Activated T-cell treated with anti-CD3 and anti-CD28 coated beads, Interleukin-2, amount 50 U/mL, for 48 hours (primary cell): ENCODE data around the gene PLEKHH1.
A peak's percentile ranks its signal among the peaks of the same experiment; 100 is the strongest.

Source experiments
- DNase-seq, 2 experiments: peaks; one replicate each; pipeline ENCODE4 v3.0.0-alpha.2; 2020

PLEKHH1 gene

DNA sequence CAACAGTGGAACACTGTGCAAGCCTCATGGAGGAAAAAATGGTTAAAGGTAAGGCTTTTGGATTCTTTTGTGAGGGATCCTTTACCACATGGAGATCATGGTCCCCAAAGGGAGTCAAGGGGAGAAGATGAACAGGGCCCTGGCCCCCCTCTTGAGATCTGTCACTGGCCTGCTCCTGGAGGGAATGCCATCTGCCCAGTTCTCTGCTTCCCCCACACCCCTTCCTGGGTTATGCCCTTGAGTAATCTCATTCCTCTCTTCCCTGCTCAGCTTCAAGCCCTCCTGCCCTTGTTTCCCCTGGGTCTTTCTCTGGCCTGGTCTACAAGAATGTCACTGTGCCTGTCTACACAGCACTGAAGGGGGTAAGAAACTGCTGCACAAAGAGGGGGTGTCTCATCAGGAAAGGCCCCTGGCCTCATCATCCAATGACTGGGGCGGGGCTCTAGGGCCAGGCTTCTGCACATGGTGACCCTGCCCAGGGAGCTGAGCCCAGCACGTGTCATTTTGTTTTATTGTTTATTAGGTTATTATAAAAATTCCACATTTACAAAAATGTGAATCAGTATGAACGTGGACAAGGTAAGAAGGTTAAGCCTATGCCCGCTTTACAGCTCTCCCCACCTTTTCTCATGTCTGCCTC lies 36.7 kb downstream of the PLEKHH1 start:
- no peak for DNase-seq

DNA sequence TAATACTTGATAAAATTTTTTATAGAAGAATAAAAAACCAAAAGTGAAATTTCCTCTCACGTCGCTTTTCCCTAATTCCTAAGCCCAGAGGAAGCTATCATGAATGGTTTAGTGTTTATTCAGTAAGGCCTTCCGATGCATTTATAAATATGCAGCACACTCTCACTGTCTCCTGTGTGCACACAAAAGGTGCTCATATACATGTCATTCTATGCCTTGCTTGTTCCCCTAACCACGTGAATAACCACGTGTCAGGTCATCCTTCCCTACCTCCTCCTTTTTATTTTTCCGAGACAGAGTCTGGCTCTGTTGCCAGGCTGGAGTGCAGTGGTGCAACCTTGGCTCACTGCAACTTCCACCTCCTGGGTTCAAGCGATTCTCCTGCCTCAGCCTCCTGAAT lies 37.4 kb downstream of the PLEKHH1 start:
- DNase-seq = no peak

DNA sequence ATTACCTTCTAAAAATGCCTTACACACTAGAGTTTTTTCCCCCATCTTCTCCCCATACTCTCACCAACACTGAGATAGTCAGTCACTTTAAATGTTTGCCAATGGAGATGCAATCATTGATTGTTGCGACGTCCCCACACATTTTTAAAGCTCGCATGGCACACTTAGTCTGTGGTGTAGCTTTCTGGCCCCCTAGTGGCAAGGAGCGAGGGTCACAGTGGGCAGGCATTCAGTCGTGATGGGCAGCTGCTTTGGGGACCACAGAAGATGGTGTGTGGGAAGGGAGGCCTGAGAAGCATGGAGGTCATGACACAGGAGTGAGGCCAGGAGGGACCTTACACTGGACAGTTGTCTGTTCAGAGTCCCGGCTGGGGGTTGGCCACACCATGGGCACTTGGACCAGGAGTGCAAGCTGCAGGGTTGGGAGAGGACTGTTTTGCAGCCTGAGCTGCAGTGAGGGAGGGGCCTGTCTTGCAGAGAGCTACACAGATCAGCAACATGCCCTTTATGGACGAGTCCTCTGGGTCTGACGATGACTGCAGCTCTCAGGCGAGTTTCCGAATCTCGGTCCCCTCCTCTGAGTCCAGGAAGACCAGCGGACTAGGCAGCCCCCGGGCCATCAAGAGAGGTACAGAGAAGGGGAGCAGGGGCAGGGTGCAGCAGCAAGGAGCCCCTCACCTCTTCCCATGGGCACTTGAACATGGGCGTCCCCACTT lies 38.3 kb downstream of the PLEKHH1 start:
- DNase-seq = peak; percentile 79 to 81

DNA sequence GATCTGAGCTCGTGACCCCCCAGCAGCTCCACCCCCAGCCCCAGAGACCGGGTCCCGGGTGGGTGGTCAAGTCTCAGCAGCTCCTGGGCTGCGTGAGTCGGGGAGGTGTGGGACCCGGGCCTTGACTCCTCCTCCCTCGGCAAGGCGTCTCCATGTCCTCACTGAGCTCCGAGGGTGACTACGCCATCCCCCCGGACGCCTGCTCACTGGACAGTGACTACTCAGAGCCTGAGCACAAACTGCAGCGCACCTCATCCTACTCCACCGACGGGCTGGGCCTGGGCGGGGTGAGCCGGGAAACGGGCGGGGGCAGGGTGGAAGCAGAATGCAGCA lies 38.9 kb downstream of the PLEKHH1 start:
- DNase-seq = no peak

DNA sequence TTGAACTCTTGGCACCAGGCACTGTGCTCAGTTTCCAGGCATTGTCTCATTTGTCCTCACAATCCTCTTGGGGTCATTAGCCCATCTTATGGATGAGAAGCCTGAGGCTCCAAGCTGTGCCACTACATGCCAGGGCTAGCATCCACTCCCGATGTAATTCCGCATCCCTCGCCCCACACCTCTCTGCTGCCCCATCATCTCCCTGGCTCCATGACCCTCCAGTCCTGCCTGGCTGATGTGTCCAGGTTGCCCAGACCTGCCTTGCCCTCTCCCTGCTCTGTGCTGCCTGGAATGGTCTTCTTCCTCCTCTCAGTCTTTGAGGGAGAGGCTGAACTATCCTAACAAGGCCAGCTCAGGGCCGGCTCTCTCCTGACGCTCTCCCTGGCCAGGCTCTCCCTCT lies 39.5 kb downstream of the PLEKHH1 start:
- DNase-seq = no peak

DNA sequence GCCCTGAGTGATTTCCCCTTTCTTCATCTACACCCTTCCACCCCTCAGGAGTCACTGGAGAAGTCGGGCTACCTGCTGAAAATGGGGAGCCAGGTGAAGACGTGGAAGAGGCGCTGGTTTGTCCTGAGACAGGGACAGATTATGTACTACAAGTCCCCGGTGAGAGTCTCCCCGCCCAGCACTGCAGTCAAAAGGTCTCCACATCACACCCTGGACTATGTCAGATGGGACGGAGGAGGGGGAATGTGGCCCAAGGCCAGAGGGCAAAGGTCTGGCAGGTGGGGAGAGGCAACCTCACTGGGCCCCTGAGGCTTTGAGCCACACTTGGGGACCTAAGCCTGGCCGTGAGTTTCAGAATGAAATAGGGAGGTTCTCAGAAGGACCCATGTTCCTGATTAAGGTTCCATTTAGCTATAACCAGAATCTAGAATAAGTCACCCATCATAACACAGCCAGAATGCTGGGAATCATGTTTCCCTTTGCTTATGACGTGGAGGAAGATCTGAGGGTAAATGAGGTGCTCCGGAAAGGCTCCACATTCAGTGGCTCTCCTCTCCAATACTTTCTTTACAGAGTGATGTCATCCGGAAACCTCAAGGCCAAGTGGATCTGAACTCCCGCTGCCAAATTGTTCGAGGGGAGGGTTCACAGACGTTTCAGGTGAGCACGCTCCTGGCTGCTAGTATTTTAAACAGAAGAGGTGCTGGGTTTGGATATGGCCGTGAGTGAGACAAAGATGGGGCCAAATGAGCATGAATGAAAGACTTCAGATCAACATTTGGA lies 40.3 kb downstream of the PLEKHH1 start:
- no peak for DNase-seq

DNA sequence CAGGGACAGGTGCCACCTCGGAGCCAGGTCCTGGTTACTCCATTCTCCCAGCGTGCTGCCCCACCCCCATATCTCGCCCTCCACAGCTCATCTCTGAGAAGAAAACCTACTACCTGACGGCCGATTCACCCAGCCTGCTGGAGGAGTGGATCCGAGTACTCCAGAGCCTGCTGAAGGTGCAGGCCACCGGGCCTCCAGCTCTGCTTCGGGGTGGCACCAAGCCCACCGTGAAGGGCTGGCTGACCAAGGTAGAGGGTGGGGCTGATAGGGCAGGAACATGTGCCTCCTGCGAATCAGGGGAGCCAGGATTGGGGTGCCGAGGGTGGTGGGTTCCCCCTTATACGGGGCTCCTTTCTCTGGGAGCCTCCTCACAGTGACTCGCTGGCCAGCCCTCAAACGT lies 41.1 kb downstream of the PLEKHH1 start:
- DNase-seq = no peak

DNA sequence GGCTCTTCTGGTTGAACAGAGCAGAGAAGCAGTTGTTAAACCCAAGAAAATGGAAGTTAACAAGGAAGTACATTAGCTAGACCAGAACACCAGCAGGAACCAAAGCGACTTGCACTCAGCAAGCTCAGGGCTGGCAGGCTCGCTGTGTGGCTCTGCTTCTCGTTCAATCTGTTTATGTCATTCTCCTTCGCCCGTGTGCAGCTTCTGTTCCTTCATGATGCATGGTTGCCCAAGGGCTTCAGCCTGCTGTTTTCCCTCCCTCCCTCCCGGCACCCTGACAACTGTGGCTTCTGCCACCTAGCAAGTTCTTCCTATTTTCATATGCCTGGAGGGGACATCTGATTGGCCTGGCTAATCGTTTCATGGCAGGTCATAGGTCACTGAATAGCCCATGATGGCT lies 41.7 kb downstream of the PLEKHH1 start:
- no peak for DNase-seq

DNA sequence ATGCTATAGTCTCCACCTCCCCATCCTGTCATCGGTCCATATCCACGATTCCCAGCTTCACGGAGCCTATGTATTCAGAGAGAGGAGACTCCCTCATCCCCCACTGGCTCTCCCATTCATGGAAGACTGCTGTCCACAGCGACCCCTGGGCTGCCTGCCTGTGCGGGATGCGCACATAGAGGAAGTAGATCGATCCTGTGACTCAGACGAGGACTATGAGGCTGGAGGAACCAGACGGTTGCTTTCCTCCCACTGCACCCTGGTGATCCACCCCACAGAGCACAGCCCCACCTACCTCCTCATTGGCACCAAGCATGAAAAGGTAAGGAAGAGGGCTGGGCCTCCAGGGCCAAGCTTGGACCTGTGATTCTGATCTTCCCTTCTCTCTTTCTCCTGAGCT lies 42.6 kb downstream of the PLEKHH1 start:
- DNase-seq = no peak

DNA sequence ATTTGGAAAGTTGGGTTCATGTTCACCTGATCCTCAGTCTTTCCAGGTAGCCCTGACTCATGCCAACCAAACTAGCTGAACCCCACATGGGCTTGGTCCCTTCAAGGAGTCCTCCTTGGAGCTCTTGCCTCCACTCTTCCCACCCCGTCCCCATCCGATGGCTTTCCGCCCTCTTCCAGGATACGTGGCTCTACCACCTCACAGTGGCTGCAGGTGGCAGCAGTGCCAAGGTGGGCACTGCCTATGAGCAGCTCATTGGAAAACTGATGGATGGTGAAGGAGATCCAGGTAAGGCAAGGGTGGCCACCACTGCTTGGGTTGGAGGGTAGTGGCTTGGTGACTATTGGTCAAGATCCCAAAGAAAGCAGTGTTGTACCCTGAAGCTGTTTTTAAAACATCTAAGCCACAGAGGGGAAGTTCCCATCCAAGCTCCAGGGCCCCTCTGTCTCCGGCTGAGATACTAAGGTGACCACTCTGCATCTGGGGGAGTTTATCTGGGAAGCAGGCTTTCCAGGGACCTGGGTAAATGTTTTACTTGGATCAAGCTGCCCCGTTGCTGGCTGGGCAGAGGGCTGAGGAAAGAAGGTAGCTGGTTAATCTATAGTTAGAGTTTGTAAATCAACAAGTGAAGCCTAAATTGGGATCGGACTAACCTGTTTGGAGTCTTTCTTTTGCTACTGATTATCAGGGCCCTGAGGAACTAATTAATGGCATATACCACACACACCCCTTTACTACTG lies 43.3 kb downstream of the PLEKHH1 start:
- no peak for DNase-seq

DNA sequence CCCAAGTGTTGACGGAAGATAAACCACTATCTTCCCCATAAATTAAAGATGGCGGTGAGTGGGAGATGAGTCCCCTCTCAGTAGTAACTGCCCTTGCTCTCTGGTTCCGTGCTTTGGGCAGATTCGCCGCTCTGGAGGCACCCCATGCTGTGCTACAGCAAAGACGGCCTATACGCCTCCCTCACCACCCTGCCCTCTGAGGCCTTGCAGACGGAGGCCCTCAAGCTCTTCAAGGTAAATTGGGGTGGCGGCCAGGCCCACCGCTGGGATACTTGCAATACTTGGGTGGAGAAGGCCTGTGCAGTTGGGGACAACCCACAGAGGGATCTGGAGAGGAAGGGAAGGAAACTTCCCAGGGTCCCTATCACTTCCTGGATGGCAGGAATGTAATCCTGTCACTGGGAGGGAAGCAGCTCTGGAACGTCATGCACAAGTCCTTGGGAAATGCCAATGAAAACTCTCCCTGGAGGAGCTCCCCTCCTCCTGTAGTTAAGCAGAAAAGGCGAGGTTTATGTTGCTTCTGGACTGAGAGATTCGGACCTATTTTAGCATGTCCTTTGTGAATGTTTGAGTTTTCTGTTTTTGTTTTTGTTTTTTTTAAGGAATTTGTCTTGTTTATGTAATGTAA lies 44.2 kb downstream of the PLEKHH1 start:
- no peak for DNase-seq

DNA sequence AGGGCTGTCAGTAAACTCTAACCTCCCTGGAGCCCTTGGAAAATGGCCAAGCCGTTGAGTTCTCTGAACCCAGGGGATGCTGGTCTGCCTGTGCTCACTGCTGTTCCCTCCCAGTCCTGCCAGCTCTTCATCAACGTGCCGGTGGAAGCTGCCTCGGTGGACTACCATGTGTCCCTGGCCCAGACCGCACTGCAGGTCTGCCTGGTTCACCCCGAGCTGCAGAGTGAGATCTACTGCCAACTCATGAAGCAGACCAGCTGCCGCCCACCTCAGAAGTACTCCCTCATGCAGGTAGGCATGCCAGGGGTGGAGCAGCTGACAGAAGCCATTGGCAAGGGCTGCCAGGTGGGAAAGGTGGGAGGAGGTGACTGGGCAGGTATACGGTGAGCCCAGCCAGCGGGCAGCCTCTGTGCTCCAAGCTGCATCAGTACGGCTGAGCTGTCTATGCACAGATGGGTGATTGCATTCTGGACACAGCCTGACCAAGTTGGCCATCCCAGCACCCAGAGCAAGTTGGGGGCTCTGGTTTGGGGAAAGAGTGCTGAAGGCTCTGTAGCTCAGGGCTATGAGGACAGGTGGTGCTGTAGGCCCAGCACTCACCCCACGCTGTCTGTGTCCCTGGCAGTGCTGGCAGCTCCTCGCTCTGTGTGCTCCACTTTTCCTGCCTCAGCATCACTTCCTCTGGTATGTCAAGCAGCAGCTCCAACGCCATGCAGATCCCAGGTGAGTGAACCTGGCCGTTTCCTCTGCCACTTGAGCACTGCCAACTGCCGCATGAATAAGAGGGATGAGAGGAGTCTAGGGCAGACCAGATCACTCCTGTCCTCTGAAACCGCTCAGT lies 45.0 kb downstream of the PLEKHH1 start:
- no peak for DNase-seq

DNA sequence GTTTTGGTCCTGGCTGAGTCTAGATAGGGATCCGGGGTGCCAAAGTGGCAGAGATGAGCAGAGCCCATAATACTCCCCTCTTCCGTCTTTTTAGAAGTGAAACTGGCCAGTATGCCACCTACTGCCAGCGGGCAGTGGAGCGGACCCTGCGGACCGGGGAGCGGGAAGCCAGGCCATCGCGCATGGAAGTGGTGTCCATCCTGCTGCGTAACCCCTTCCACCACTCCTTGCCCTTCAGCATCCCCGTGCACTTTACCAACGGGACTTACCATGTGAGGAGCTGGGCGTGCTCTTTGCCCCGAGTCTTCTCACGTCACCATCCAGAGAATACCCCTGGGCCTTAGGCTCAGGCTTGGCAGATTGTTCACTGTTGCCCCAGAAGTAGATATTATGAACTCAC lies 46.0 kb downstream of the PLEKHH1 start:
- no peak for DNase-seq

DNA sequence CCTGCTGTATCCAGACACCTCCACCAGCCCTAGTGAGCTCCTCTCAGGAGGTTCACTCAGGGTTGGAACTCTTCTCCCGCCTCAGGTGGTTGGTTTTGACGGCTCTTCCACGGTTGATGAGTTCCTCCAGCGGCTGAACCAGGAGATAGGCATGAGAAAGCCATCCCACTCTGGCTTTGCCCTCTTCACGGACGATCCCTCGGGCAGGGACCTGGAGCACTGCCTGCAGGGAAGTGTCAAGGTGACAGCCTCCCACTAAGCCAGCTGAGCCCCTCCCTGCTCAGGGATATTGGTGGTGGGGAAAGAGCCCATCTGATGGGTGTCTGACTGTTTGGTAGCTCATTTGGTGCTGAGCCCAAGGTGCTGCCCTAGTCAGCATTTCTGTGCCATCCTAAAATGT lies 46.5 kb downstream of the PLEKHH1 start:
- no peak for DNase-seq

DNA sequence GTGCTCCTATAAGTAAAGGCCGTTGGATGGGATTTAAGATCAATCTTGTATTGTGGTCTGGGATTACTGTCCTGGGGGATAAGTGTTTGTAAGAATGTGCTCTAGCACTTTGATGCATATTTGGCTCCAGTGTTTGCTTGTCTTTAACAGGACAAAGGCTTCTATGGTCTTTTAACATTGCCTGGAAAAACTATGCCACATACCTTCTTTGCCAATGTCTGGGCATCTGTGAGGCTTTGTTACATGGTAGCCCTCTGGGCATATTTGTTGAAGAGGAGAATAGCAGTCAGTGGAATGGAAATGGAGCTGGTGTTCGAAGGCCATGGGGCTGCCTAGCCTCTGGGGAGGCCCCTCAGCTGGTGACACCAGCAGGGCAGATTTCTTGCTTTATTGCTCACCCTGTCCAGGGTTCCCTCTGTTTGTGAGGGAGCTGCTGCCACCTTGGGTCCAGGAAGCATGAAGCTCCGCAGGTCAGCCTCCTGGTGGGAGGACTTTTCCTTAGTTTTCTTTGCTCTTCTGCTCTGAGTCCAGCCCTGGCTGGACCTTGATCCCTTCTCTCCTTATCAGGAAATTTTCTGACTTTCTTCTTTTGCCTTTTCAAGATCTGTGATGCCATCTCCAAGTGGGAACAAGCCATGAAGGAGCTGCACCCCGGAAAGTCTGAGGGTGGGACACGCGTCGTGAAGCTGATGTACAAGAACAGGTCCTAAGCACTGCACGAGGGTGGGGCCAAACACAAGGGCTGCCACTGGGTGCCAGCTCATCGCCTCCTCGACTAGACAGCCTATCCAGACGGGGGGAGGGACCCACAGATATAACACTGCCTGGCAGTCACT lies 47.5 kb downstream of the PLEKHH1 start:
- DNase-seq = no peak

DNA sequence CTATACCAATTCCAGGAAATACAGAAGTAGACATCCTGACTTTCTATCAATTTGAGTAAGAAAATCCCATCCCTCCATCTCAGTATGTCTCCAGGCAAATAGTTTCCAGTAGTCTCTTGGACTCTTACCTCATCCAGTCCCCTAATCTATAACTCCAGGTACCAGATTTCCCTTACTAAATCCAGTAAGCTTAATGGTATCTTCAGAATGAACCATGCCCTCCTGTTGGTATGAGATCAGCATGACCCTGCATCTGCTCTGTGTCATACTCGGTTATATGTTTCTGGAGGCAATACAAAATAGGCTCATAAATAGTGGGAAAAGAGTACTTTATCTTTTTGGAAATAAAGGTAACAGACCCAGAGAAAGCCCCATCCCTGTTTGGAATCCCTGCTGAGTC lies 48.6 kb downstream of the PLEKHH1 start:
- DNase-seq = no peak

DNA sequence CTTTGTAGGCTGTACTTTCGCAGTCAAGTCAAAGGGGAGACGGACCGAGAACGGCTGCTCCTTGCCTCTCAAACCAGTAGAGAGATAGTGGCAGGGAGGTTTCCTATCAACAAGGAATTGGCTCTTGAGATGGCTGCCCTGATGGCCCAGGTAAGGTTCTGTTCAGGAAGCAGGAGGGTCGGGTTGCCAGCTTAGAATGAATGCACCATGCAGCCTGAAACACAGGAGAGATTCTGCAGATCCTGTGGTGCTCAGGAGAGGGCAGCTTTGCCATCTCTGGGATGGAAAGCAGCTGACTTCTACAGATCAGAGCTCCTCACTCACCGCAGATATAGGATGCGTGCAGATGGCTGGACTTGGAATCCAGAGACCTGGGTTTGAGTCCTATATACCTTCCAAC lies 49.0 kb downstream of the PLEKHH1 start:
- DNase-seq = no peak

DNA sequence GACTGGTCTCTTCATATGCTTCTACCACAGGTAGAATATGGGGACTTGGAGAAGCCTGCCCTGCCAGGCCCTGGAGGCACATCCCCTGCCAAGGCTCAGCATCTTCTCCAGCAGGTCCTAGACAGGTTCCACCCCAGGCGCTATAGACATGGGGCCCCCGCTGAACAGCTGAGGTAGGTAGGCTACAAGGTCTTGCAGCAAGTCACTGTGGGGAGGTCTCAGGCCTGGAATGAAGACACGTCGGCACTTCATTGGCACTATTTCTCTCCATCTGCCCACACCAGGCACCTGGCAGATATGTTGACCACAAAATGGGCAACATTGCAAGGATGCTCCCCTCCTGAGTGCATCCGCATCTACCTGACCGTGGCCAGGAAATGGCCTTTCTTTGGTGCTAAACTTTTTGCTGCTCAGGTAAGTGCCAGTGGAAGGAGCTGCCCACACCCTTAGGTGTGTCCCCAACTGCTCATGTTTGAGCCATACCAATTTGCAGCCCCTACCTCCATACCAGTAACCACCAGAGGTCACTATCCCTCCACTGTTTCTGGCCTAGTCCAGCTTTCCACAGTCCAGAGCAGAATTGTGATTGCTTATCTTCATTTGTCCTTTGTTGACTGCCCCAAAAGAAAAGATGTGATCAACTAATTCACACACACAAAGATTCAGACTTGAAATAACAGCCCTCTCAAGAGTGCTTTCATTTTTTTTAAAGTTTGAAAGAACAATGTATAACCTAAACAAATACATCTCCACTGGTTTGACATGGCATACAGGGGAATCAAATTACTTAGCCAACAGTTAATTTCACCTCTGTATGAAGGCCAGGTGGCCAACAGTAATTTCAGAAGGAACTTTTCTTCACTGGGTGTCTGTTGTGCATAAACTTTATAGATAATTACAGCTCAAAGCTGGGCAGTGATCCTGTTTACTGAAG lies 50.9 kb downstream of the PLEKHH1 start:
- DNase-seq = peak; percentile 28 to 42

DNA sequence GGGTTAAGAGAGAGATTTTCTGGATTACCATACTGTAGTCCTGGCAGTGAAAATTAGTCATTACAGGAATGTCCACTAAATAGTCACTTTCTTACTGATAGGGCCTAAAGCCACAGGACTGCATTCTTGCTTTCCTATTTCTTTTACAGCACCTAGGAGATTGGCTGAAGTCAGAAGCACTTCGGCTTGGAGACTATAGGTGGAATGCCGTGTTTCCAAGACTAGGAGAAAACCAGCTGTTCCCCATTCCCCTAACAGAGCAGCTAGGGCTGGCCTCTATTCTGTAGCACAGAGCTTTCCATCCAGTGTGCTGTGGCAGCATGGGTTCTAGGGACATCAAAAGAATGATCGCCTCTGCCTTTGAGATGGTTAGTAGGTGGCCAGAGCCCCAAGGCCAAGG lies 51.9 kb downstream of the PLEKHH1 start:
- DNase-seq = no peak

DNA sequence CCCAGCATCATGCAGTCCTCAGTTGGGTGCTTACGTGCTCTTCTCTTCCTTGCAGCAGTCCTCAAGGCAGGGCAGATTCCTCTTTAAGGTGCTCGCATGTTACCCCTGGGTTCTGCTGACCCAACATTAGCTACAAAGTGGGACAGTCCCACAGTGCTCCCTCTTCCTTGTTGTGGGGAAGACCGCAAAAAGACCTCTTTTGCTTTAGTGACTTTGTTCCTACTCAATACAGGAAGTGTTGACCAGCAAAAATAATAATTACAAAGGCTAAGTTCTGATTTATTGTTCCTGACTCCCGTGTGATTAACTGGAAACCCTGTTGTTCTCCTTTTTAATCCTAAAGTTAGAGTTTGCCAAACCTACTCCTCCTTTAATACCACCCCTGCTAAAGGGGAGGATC lies 53.3 kb downstream of the PLEKHH1 start:
- DNase-seq = no peak
